Gastroesophageal sphincter (tissue), 3 donors: ENCODE data around the gene CORO2B.
A peak's percentile ranks its signal among the peaks of the same experiment; 100 is the strongest.

Experiments
- POLR2AphosphoS5 ChIP-seq: sonication (generic); formaldehyde crosslinking; IDR thresholded peaks from one replicate; pipeline ENCODE4 v1.6.1; 2017; ENCODE audit warnings: antibody characterized with exemption
- TF ChIP-seq, protein P1 (sequence below), 4 experiments: fragments of 200-600 bp in 2 of 4; fragments of 450-650 bp in 2 of 4; sonication (generic) in 1 of 4; IDR thresholded peaks; one replicate each; pipeline ENCODE4 v1.5.1; 2017 to 2019; ENCODE audit warnings: antibody characterized with exemption in 4 of 4, mild to moderate bottlenecking in 2 of 4, moderate library complexity in 2 of 4

DNA sequence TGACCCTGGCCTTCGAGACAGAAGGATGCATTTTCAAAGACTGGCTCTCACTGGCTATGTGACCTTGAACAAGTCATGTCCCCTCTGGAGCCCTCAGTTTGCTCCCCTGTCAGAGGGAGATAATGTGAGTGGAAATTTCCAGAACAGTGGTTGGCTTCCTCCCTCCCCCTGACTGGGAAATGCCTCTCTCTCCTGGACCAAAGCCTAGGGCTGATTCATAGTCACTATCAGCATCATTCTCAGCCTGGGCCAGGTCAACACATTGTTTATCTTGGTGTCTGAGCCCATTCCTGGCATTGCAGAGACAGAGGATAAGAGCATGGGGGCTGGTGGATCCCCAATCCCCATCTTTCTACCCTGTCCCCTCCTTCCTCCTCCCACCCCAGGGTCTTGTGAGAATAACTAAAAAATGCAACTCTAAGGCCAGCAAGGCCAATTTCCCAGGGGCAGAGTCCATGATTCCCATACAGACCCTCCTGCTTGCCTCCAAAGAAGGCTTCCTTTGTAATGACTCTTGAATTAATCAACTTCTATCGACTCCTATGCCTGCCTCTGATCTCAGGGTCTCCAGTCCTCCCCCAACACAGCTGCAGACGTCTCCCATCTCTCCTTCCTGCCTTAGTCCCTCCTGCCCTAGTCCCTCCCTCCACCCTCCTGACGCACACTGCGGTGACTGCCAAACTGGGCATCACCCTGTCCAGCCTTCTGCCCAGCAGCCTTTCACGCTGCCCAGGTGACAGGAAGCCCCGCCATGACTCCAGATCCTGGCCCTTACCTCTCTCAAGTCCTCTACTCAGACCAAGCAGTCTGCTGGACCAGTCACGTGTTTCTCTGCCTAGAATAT is 35.4 kb upstream of the CORO2B start:
- TF ChIP-seq, protein P1, sequence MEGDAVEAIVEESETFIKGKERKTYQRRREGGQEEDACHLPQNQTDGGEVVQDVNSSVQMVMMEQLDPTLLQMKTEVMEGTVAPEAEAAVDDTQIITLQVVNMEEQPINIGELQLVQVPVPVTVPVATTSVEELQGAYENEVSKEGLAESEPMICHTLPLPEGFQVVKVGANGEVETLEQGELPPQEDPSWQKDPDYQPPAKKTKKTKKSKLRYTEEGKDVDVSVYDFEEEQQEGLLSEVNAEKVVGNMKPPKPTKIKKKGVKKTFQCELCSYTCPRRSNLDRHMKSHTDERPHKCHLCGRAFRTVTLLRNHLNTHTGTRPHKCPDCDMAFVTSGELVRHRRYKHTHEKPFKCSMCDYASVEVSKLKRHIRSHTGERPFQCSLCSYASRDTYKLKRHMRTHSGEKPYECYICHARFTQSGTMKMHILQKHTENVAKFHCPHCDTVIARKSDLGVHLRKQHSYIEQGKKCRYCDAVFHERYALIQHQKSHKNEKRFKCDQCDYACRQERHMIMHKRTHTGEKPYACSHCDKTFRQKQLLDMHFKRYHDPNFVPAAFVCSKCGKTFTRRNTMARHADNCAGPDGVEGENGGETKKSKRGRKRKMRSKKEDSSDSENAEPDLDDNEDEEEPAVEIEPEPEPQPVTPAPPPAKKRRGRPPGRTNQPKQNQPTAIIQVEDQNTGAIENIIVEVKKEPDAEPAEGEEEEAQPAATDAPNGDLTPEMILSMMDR (IDR thresholded peaks at IDR 0.05), result no peak
- peak; percentile 32 for TF ChIP-seq POLR2AphosphoS5
